CD14-positive monocyte (primary cell): Measurements from ENCODE around the gene ADAMTSL3. TPM values are rescaled to one million over a fixed set of nuclear protein-coding genes. Genes with fewer than 3 reads are reported as not detected.

Source experiments
- DNase-seq, 3 donors: peaks; one replicate each; pipeline ENCODE4 v3.0.0-alpha.2; 2011 to 2022
- H2AFZ ChIP-seq: 2 replicates; pipeline ENCODE4 v1.6.0; 2012; ENCODE audit warnings: mild to moderate bottlenecking, low read depth, low read length, inconsistent platforms; ENCODE audit not compliant: insufficient read depth, poor library complexity, severe bottlenecking
- H3K27ac ChIP-seq, 2 donors: 1 replicate in 1 of 2; 2 replicates in 1 of 2; pipeline ENCODE4 v1.5.1; 2012 to 2013; ENCODE audit warnings: low read length in 2 of 2, control low read depth in 1 of 2, inconsistent platforms in 1 of 2, low read depth in 1 of 2, mild to moderate bottlenecking in 1 of 2
- H3K27me3 ChIP-seq, 2 donors: one replicate each; pipeline versions ENCODE4 v1.6.0 to v1.6.1; 2011 to 2013; ENCODE audit warnings: low read length in 2 of 2; ENCODE audit not compliant: control insufficient read depth in 2 of 2, insufficient read depth in 2 of 2
- H3K36me3 ChIP-seq, 2 donors: replicated peaks in 1 of 2; 1 replicate in 1 of 2; 2 replicates in 1 of 2; pipeline versions ENCODE4 v1.5.1 to v1.6.1; 2012 to 2013; ENCODE audit warnings: low read length in 2 of 2, control low read depth in 1 of 2, inconsistent platforms in 1 of 2, mild to moderate bottlenecking in 1 of 2; ENCODE audit not compliant: insufficient read depth in 2 of 2, control insufficient read depth in 1 of 2
- H3K4me1 ChIP-seq, 2 donors: 1 replicate in 1 of 2; 2 replicates in 1 of 2; pipeline versions ENCODE4 v1.5.1 to v1.6.1; 2012 to 2013; ENCODE audit warnings: low read length in 2 of 2, control low read depth in 1 of 2, inconsistent platforms in 1 of 2, mild to moderate bottlenecking in 1 of 2, moderate library complexity in 1 of 2; ENCODE audit not compliant: insufficient read depth in 2 of 2, control insufficient read depth in 1 of 2
- H3K4me2 ChIP-seq: replicated peaks from 2 replicates; pipeline ENCODE3; 2012; ENCODE audit warnings: low read length, moderate library complexity, mild to moderate bottlenecking; ENCODE audit not compliant: poor library complexity, severe bottlenecking; ENCODE audit errors: extremely low read depth
- H3K4me3 ChIP-seq, 3 experiments: fragments of 200-600 bp in 1 of 3; sonication (generic) in 1 of 3; replicated peaks in 1 of 3; 1 replicate in 2 of 3; 2 replicates in 1 of 3; pipeline ENCODE4 v1.5.1; 2011 to 2013; ENCODE audit warnings: low read length in 3 of 3, mild to moderate bottlenecking in 3 of 3, control low read depth in 2 of 3, low read depth in 2 of 3, inconsistent platforms in 1 of 3, moderate library complexity in 1 of 3
- H3K79me2 ChIP-seq: 2 replicates; pipeline ENCODE4 v1.6.0; 2012; ENCODE audit warnings: mild to moderate bottlenecking, control low read depth, inconsistent platforms, low read length, moderate library complexity; ENCODE audit not compliant: insufficient read depth
- H3K9ac ChIP-seq: 2 replicates; pipeline ENCODE4 v1.6.0; 2017; ENCODE audit warnings: low read length, mild to moderate bottlenecking; ENCODE audit not compliant: insufficient read depth, poor library complexity, severe bottlenecking
- H3K9me3 ChIP-seq, 2 donors: replicated peaks in 1 of 2; 1 replicate in 1 of 2; 2 replicates in 1 of 2; pipeline versions ENCODE4 v1.5.1 to v1.6.1; 2012 to 2013; ENCODE audit warnings: low read length in 2 of 2, control low read depth in 1 of 2; ENCODE audit not compliant: control insufficient read depth in 1 of 2, insufficient read depth in 1 of 2
- H4K20me1 ChIP-seq: 2 replicates; pipeline ENCODE4 v1.6.0; 2012; ENCODE audit warnings: mild to moderate bottlenecking, low read length, control low read depth, moderate library complexity; ENCODE audit not compliant: insufficient read depth
- H3K27ac Mint-ChIP-seq, 7 donors: one replicate each; pipeline ENCODE4 v1.8.0; 2020; ENCODE audit warnings: mild to moderate bottlenecking in 7 of 7, mixed read lengths in 7 of 7, moderate library complexity in 6 of 7, inconsistent platforms in 2 of 7
- H3K27me3 Mint-ChIP-seq, 3 donors: one replicate each; pipeline ENCODE4 v1.8.0; 2021 to 2022; ENCODE audit warnings: low read depth in 3 of 3, mild to moderate bottlenecking in 3 of 3, mixed read lengths in 3 of 3, moderate library complexity in 3 of 3, inconsistent platforms in 1 of 3
- H3K36me3 Mint-ChIP-seq, 2 donors: one replicate each; pipeline ENCODE4 v1.8.0; 2020; ENCODE audit warnings: mixed read lengths in 2 of 2, inconsistent platforms in 1 of 2, mild to moderate bottlenecking in 1 of 2
- H3K4me1 Mint-ChIP-seq: one replicate; pipeline ENCODE4 v1.8.0; 2020; ENCODE audit warnings: mild to moderate bottlenecking, mixed read lengths
- H3K4me3 Mint-ChIP-seq, 2 donors: one replicate each; pipeline ENCODE4 v1.8.0; 2020; ENCODE audit warnings: mild to moderate bottlenecking in 2 of 2, mixed read lengths in 2 of 2, moderate library complexity in 1 of 2
- H3K9me3 Mint-ChIP-seq, 7 donors: one replicate each; pipeline ENCODE4 v1.8.0; 2020 to 2022; ENCODE audit warnings: mixed read lengths in 7 of 7, mild to moderate bottlenecking in 6 of 7, moderate library complexity in 6 of 7, inconsistent platforms in 2 of 7
- WGBS: methylation state at CpG from one replicate; pipeline ENCODE4 v1.1.5; 2013; ENCODE audit warnings: missing lambda C conversion rate; ENCODE audit not compliant: insufficient coverage; 5-methylcytosine and 5-hydroxymethylcytosine counted together
- intact Hi-C, 2 donors: fragments of 100-400 bp; cut with micrococcal nuclease; formaldehyde crosslinking; loops; one replicate each; pipeline versions ENCODE4 v1.15.0 to v1.15.1; 2023
- polyA plus RNA-seq, 3 donors: library from polyadenylated mRNA; depleted of rRNA in 1 of 3; unstranded in 2 of 3; stranded (reverse) in 1 of 3; fragments of 300-500 nt in 2 of 3; fragments of >200 nt in 1 of 3; fragmentation: Illumina TruSeq in 2 of 3; gene quantifications; 1 replicate in 2 of 3; 2 replicates in 1 of 3; pipeline ENCODE4 v1.2.3, GENCODE V29; 2012 to 2021
- TF ChIP-seq, protein P1 (sequence below): fragments of 200-600 bp; IDR thresholded peaks from one replicate; pipeline ENCODE4 v1.8.0; 2022; ENCODE audit warnings: antibody characterized with exemption, mild to moderate bottlenecking

Gene ADAMTSL3
- polyA plus RNA-seq, 3 donors, result not detected

DNA sequence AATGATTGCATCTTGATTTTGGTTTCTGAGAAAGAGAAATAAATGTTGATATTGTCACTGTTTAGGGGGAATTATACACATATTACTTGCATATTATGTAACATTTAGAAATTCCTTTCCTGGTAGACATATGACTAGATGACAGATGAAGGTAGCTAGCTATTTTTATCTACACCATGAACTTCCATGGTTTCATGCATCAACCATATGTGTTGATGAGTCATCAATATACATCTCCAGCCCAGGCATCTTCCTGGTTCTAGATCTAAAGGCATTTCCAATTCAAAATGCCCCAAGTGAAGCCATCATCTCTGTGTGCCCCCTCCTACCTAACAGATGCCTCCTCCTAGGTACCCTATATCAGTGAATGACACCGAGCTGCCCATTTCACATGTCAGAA is 9.5 kb upstream of the ADAMTSL3 start:
- no peak overlapping the region for H3K4me3 ChIP-seq
- TF ChIP-seq, protein P1, sequence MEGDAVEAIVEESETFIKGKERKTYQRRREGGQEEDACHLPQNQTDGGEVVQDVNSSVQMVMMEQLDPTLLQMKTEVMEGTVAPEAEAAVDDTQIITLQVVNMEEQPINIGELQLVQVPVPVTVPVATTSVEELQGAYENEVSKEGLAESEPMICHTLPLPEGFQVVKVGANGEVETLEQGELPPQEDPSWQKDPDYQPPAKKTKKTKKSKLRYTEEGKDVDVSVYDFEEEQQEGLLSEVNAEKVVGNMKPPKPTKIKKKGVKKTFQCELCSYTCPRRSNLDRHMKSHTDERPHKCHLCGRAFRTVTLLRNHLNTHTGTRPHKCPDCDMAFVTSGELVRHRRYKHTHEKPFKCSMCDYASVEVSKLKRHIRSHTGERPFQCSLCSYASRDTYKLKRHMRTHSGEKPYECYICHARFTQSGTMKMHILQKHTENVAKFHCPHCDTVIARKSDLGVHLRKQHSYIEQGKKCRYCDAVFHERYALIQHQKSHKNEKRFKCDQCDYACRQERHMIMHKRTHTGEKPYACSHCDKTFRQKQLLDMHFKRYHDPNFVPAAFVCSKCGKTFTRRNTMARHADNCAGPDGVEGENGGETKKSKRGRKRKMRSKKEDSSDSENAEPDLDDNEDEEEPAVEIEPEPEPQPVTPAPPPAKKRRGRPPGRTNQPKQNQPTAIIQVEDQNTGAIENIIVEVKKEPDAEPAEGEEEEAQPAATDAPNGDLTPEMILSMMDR, result no peak
- Mint-ChIP-seq H3K4me1 (no peaks in the 10 kb centered on the region), H3K36me3 (no peaks in the 10 kb centered on the region), H3K4me3 (no peak overlapping the region), H3K27me3 (peaks cover 0 to 6% (median 2%) of the 10 kb centered on the region in 3 donors), H3K9me3 (peaks cover 0 to 18% (median 8%) of the 10 kb centered on the region in 7 donors), H3K27ac (no peak overlapping the region)
- H3K27ac ChIP-seq, result no peak overlapping the region
- no peaks in the 10 kb centered on the region for H3K79me2 ChIP-seq
- WGBS, result 90% methylated on average over 1 of the region's 1 CpG
- H2AFZ ChIP-seq, result no peak overlapping the region
- no peak for DNase-seq
- intact Hi-C loops, result no loop called here
- no peak overlapping the region for H3K9ac ChIP-seq
- H3K36me3 ChIP-seq, result no peaks in the 10 kb centered on the region
- no peaks in the 10 kb centered on the region for H3K4me1 ChIP-seq
- H3K27me3 ChIP-seq, result no peaks in the 10 kb centered on the region
- H3K4me2 ChIP-seq, result no peak overlapping the region
- H4K20me1 ChIP-seq, result no peaks in the 10 kb centered on the region
- peaks cover 4 to 8% of the 10 kb centered on the region in 2 donors for H3K9me3 ChIP-seq

DNA sequence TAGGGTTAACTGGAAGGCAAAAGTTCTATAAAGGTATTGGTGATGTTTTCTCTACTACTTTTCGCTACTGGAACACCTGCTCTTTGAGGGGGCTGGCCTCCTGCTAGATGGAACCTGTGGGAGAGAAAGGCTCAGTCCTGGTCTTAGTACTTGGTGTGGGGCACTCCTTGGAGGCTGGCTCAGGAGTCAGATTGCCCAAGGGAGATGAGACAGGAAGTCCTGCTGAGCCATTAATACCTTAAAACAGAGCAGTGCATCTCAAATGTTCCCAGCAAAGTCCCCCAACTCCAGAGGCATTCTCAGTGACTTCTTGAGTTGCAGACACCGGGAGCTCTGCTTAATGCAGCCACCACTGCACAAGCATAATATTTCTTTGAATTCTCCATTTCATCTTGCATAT is 3.1 kb upstream of the ADAMTSL3 start:
- intact Hi-C loops, result no loop called here
- WGBS, result 82% methylated on average over 2 of the region's 2 CpGs
- H3K4me1 Mint-ChIP-seq, result no peaks in the 10 kb centered on the region

More for the DNA sequence above, 3.1 kb upstream of the ADAMTSL3 start:
- Mint-ChIP-seq H3K27ac (no peak overlapping the region), H3K36me3 (no peaks in the 10 kb centered on the region), H3K27me3 (peaks cover 31 to 37% (median 31%) of the 10 kb centered on the region in 3 donors), H3K4me3 (no peak overlapping the region), H3K9me3 (peaks cover 0 to 4% (median 0%) of the 10 kb centered on the region in 7 donors)
- Histone ChIP-seq H2AFZ (no peak overlapping the region), H3K9ac (no peak overlapping the region), H3K36me3 (no peaks in the 10 kb centered on the region), H3K27me3 (peaks cover 3 to 34% of the 10 kb centered on the region in 2 donors), H3K4me1 (no peaks in the 10 kb centered on the region), H3K4me2 (no peak overlapping the region), H4K20me1 (no peaks in the 10 kb centered on the region), H3K79me2 (no peaks in the 10 kb centered on the region), H3K27ac (no peak overlapping the region), H3K4me3 (no peak overlapping the region), H3K9me3 (peaks cover 0 to 6% of the 10 kb centered on the region in 2 donors)
- TF ChIP-seq, protein P1, result no peak
- no peak for DNase-seq
